K562 (cell line): ENCODE results near the gene KRTAP5-11.
"Not testable (repeated sequence)": the region's sequence is repeated elsewhere in the genome, so short reads cannot be mapped to it uniquely, and the experiment has no call there.

ENCODE experiments used
- ETV1 ChIP-seq: fragments of 450-650 bp; conservative IDR thresholded peaks from 2 replicates; pipeline ENCODE4 v1.6.1; 2016; ENCODE audit warnings: missing genetic modification characterization, control low read depth, low read depth, missing compliant biosample characterization
- MXI1 ChIP-seq: IDR thresholded peaks from 2 replicates; pipeline ENCODE4 v1.6.1; 2011; ENCODE audit warnings: low read depth, mild to moderate bottlenecking, improper control_type of control experiment, low read length
- PHF8 ChIP-seq: fragments of 200-600 bp; sonication (generic); IDR thresholded peaks from 2 replicates; pipeline ENCODE4 v1.6.1; 2012; ENCODE audit warnings: mixed run types, mild to moderate bottlenecking, inconsistent platforms, low read length, moderate library complexity, borderline replicate concordance
- ZNF184 ChIP-seq: sonication (generic); formaldehyde crosslinking; IDR thresholded peaks from 2 replicates; pipeline ENCODE4 v1.5.0; 2020; ENCODE audit warnings: missing genetic modification reagents
- TF ChIP-seq, protein P1 (sequence below), 3 experiments: IDR thresholded peaks in 2 of 3; conservative IDR thresholded peaks in 1 of 3; 2 replicates each; pipeline ENCODE4 v1.5.1; 2011 to 2012; ENCODE audit warnings: low read length in 3 of 3, mild to moderate bottlenecking in 3 of 3, control low read depth in 2 of 3, improper control_type of control experiment in 1 of 3, inconsistent platforms in 1 of 3, low read depth in 1 of 3, mixed read lengths in 1 of 3, moderate library complexity in 1 of 3; ENCODE audit not compliant: insufficient read depth in 2 of 3

DNA sequence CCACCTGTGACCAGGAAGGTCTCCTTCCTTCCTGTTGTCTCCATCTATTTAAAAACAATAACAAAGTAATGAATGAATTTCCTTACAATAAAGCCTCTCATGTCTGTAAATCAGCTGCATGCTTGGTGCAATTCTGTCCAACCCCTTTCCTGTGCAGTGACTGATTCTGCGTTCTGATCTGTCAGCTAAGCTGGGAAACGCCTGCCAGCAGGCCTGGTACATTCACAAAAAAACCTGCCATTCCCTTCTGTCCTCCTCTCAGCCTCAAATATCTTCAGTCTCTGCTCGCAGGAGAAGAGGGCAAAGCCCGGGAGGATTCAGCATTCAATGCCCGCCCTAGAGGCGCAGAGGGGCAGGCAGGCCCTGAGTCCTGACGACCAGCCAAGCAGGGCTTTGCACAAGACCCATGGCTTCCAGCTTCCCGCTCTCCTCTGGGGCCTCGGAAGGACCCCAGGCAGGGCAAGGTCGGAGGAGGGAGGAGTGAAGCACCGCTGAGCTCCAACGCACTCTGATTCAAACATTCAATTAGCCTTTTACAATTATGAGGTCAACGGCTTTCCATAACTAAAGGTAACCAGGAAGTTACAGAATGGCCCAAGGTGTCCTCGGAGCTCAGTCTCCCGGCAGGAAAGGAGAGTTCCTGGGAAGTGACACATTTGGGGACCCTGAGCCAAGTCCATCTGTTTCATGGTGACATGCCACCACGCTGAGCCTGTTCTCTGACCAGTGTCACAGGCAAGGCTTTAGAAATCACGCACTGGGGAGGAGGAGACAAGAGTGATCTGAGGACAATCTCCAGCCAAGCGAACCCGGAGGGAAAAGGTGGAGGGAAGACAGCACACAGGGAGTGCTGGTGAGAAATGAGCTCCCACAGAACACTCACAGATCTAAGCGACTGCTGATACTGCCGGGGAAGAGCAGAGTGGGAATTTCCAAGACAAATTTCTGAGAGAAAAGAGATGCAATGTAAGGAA, 15.8 kb downstream of the KRTAP5-11 start:
- TF ChIP-seq, protein P1, sequence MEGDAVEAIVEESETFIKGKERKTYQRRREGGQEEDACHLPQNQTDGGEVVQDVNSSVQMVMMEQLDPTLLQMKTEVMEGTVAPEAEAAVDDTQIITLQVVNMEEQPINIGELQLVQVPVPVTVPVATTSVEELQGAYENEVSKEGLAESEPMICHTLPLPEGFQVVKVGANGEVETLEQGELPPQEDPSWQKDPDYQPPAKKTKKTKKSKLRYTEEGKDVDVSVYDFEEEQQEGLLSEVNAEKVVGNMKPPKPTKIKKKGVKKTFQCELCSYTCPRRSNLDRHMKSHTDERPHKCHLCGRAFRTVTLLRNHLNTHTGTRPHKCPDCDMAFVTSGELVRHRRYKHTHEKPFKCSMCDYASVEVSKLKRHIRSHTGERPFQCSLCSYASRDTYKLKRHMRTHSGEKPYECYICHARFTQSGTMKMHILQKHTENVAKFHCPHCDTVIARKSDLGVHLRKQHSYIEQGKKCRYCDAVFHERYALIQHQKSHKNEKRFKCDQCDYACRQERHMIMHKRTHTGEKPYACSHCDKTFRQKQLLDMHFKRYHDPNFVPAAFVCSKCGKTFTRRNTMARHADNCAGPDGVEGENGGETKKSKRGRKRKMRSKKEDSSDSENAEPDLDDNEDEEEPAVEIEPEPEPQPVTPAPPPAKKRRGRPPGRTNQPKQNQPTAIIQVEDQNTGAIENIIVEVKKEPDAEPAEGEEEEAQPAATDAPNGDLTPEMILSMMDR (IDR thresholded peaks at IDR 0.05 in 2 of 3, conservative IDR thresholded peaks at IDR 0.05 in 1 of 3; ENCODE audit: insufficient read depth in 2 of 3, low read depth in 1 of 3, low read length in 3 of 3), result not testable (repeated sequence)
- not testable (repeated sequence) for TF ChIP-seq MXI1; PHF8; ETV1; ZNF184 (CRISPR knock-in tag)
